NCI-H1930 (cell line): Measurements from ENCODE around the gene PSMC5.
"Not testable (repeated sequence)": the region's sequence is repeated elsewhere in the genome, so short reads cannot be mapped to it uniquely, and the experiment has no call there.

ENCODE experiments used
- DNase-seq, 2 experiments: peaks; one replicate each; lab custom pipeline; 2025; lab: John Stamatoyannopoulos, UW

The PSMC5 gene

DNA sequence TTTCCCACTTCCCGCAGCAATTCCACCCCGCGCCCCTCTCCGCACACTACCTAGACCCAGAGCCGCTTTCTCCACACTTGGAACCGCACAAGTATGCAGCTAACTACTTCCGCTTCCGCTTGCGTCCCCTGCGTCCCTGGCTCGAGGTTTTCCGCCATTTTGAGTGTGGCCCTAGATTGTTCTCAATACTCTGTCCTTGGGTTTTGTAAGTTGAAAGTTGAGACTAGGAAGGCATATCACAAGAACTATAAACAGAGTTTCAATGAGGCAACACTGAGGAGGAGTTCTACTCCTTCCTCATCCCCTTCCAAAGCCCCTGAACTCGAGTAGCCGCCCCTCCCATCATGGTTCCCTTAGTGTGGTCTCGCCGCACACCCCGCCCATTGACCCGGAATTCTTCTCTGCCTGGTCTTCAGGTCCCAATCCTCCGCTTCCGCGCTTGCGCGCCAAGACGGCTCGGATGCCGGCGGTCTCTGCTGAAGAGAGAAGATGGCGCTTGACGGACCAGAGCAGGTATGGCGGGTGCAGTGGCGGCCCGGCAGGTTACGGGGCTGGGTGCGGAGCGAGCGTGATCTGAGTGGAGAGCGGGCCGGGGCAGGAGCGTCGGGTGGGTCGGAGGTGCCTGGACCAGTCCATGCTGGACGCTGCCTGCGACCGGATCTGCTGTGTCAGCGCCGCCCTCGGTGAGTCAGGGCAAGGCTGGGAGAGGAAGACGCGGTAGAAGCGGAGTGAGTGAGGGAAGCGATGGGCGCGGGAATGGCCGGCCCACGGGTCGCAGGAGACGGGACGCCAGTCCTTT, at the start of gene PSMC5, which contains the start of gene FTSJ3:
Gene PSMC5 (plus strand): TSS at position 430 of the 799 bp plus-strand sequence. CDS start 60 bp downstream, at position 490.
Gene FTSJ3 (minus strand): TSS at position 662 of the 799 bp plus-strand sequence. CDS start 761 bp downstream, outside the sequence.
- peak; percentile 92 for DNase-seq

DNA sequence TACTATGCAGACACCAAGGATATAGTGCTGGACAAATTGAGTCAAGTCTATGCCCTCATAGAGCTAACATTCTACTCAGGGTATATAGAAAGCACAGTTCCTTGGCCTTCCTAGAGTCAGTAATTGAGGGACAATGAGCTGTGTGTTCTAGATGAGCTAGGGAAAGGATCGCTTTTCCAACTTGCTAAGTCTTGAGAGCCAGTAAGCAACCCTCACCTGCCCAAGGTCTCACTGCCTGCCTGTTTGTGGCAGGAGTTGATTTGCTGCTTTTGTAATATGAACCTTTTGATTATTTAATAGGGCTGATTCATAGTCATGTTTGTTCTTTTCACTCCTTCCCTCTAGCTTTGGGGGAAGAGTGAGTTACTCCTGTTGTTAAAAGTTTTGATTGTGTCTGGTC, 46.7 kb upstream of the PSMC5 start:
- DNase-seq = no peak

DNA sequence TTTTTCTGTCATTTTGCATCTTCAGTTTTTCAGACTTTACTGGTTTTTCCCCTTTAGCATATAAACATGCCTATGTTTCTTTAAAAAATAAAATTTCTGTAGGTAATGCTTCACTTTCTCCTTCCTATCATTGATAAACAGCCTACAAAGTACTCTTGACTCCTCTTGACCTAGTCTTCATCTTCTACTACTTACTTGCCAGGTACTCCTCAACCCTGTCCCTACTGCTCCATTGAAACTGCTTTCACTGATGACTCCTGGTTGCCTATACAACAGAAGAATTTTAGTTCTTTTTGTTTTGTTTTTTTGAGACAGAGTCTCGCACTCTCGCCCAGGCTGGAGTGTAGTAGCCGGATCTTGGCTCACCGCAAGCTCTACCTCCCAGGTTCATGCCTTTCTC, 46.3 kb upstream of the PSMC5 start:
- DNase-seq = no peak

- DNase-seq = no peak
Observed at GRCh38 chr17:63783522-63783921, 43.7 kb upstream of the PSMC5 start.

- no peak for DNase-seq
Observed at GRCh38 chr17:63785556-63785955, 41.7 kb upstream of the PSMC5 start.

DNA sequence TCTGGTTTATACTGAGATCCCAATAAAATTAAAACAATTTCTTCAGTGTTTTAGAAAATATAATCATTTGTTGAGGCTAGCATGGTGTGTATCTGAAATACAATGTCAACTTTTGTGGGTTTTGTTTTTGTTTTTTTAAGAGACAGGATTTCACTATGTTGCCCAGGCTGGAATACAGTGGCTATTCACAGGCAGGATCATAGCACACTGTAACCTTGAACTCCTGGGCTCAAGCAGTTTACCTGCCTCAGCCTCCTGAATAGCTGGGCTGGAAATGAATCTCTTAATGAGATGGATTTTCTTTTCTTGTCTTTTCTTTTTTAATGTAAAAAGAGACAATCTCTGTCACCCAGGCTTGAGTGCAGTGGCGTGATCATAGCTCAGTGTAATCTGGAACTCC, 41.1 kb upstream of the PSMC5 start:
- no peak for DNase-seq

- no peak for DNase-seq
Observed at GRCh38 chr17:63786971-63787711, 40.1 kb upstream of the PSMC5 start.

- no peak for DNase-seq
Observed at GRCh38 chr17:63790057-63790456, 37.2 kb upstream of the PSMC5 start.

GRCh38 chr17:63792055-63792729, 35.0 kb upstream of the PSMC5 start:
- no peak for DNase-seq

GRCh38 chr17:63796375-63796774, 30.9 kb upstream of the PSMC5 start:
- not testable (repeated sequence) for DNase-seq

GRCh38 chr17:63798572-63799106, 28.6 kb upstream of the PSMC5 start:
- no peak for DNase-seq

DNA sequence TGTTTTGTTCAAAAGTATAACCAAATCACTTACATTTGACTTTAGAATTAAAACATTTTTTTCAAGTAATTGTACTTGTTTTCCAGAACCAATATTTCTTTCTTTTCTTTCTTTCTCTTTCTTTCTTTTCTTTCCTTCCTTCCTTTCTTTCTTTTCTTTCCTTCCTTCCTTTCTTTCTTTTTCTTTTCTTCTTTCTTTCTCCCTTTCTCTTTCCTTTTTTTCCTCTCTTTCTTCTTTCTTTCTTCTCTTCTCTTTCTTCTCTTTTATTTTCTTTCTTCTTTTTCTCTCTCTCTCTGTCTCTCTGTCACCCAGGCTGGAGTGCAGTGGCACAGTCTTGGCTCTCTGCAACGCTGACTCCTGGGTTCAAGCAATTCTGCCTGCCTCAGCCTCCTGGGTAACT, 26.4 kb upstream of the PSMC5 start:
- DNase-seq = no peak

DNA sequence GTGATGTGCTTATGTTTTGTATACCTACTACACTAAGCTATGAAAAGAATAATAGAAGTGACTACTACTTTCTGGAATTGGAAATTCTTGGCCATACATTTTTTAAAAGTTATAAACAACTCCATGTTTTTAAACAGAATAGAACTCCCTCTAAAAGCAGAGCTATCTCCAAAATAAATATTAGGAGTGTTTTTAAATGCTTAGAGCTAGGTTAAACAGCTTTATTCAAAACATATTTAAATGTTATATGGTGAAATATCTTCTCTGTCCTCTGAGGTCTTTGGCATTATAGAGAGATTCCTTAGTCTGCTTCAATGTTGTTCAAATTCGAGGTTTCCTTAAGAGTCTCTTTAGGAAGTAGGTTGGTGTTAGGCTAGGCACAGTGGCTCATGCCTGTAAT, 22.9 kb upstream of the PSMC5 start:
- no peak for DNase-seq

DNA sequence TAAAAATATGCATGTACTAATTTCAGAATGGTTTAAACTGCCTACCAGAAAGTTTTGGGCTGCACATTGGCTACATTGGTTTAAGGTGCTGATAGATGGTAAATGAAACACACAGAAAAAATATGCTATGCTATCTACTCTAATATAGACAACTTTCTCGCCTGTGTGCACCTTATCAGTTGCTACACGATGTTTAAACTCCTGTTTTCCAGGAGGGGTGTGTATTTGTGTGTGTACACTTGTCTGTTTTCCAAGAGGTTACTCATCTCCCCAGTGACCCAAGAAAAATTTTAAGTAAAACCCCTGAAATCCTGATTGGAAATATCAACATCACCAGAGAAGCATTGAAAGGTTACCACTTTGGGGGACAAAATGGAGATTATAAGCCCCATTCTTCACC, 21.6 kb upstream of the PSMC5 start:
- no peak for DNase-seq

GRCh38 chr17:63809970-63810369, 17.3 kb upstream of the PSMC5 start:
- no peak for DNase-seq

DNA sequence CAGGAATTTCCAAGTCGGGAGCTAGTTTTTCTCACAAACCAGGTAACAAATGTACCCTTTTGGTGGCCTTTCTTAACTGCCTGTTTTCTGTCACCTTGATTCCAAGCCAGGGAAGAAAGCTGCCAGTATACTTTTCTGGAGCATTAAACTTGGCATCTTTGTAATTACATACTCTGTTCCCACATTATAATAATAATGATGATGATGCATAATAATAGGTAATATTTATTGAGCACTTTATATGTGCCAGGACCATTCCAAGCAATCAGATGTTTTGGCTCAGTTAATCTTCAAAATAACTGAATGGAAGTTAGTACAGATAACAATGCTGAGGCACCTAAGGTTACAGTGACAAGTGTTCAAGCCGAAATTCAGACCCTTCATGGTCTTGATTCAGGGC, 11.1 kb upstream of the PSMC5 start:
- no peak for DNase-seq

- DNase-seq = no peak
Observed at GRCh38 chr17:63816669-63817068, 10.6 kb upstream of the PSMC5 start.

GRCh38 chr17:63817736-63818385, 9.4 kb upstream of the PSMC5 start:
- no peak for DNase-seq

DNA sequence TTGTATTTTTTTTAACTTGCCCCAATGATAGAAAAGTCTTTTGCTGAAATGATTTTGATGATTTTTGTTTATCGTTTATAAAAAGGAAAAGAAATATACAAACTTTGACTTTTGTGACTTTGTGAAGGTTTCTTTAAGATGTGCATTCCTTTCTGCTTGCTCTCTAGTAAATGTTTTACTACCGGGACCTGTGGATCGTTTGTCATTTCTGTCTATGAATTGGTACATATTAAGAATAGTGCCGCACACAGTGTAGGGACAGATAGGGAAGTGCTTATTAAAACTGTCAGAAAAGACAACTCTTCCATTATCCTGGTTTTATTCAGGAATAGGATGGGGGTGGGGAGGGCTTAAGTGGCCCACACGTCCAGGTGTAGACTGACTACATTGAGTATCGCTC, 8.1 kb upstream of the PSMC5 start:
- no peak for DNase-seq

DNA sequence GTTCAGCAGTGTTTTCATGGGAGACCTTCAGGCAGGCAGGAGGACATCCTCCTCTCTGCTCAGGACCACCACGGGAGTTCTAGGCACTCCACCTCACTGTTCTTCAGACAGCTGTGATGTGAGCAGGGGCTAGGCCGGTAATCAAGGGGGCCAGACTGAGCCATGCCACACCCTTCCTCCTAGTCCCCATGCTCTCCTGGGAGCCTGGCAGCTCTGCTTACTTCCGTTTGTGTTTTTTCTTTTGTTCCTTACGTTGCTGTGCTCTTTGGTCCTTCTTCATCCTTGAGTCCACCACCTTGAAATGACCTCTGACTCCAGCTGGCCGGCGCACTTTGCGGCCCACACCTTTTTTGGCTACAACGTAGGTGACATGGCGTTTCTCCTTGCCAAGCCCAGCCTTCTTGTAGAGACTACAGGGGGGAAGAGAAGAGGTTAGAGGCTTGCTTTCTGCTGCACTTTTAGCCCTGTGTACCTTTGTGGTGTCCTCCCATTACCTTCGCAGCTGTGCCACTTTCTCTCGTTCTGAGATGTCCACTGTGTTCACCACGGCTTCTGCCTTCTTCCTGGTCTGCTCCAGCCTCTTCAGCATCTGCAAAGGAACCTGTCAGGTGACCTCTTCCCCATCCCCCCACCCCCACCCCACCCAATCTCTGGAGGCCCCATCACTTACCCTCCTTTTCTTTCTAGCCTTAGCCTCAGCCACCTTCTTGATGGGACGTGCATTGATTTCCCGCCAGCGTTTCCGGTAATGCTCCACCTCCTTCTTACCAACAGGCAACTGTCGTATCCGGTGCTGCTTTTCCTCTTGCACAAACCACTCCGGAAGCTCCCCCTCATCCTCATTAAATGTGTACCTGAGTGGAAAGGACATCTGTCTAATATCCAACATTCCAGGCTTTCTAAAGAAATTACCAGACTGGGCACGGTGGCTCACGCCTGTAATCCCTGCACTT, 7.4 kb upstream of the PSMC5 start:
- DNase-seq = no peak
